NOMO-1 treated with DMSO at 0.1 percent for 48 hours (cell line): Measurements from ENCODE around the gene SPATA32.
A peak's percentile ranks its signal among the peaks of the same experiment; 100 is the strongest.

Experiments used
- DNase-seq: peaks from one replicate; lab custom pipeline; 2025; ENCODE audit not compliant: unreplicated experiment; lab: John Stamatoyannopoulos, UW

The SPATA32 gene

DNA sequence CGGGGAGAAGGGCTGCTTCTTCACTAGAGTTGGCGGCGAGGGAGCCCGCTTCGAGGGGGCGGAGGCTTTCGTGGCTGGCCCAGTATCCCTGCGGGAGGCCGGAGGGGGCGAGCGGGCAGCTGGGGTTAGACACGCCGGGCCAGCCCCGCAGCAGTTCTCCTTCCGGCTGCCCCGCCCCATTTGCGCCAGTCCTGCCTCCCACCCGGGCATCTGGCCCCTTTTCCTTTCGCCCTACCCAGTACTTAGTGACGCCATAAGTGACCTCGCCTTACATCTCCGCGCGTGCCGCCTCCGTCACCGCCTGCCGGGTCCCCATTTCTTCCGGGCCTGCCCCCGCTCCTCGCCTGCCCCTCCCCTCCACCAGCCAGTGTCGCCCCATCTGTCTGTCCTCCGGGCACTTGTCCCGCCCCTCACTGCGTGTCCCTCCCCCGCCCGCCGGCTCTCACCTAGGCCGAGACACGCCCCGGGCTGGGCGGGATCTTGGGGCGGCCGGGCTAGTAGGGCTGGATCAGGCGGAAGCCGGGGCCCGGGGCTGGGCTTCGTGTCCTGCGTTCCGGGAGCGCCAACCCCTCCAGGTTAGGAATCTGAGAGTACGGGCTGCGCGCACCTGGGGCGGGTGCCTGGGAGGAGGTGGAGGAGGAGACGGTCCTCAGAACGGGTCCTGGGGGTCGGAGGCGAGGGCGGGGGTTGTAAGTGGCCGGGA lies 14.3 kb downstream of the SPATA32 start:
- peak; percentile 98 for DNase-seq

DNA sequence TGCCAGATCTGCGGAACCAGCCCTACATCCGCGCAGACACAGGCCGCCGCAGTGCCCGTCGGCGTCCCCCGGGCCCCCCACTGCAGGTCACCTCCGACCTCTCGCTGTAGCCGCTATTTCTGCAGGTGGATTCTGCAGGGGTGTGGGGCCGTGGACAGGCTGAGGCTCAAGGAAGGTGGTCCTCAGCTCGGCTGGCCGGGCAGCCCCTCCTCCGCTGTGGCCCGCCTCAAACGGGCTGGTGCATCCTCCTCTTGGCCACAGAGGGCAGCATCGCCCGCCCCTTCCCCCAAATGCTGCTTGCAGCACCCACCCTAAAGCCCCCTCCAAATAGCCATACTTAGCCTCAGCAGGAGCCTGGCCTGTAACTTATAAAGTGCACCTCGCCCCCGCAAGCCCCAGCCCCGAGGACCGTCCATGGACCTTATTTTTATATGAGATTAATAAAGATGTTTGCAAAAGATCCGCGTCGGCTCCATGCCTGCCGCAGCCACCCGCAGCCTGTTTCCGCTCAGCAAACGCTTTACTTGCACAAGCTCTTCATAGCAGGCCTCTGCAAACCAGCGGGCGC lies 14.9 kb downstream of the SPATA32 start:
- no peak for DNase-seq

GRCh38 chr17:45246338-45246737 lies 15.6 kb downstream of the SPATA32 start:
- DNase-seq, result no peak

GRCh38 chr17:45244725-45245656 lies 16.9 kb downstream of the SPATA32 start:
- DNase-seq, result no peak

GRCh38 chr17:45243750-45244149 lies 18.1 kb downstream of the SPATA32 start:
- DNase-seq, result no peak

DNA sequence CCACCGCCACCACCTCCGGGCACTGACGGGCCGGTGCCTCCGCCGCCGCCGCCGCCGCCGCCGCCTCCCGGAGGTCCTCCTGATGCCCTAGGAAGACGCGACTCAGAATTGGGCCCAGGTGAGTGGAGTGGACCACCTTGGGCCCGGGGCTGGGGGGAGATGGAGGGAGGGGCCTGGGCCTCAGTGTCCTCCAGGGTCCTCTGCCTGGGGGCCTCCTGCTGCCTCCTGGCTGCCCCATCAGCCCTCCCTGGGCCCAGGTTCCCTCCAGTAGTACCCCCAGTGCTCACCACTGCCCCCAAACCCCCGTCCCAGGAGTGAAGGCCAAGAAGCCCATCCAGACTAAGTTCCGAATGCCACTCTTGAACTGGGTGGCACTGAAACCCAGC lies 19.9 kb downstream of the SPATA32 start:
- DNase-seq, result no peak

DNA sequence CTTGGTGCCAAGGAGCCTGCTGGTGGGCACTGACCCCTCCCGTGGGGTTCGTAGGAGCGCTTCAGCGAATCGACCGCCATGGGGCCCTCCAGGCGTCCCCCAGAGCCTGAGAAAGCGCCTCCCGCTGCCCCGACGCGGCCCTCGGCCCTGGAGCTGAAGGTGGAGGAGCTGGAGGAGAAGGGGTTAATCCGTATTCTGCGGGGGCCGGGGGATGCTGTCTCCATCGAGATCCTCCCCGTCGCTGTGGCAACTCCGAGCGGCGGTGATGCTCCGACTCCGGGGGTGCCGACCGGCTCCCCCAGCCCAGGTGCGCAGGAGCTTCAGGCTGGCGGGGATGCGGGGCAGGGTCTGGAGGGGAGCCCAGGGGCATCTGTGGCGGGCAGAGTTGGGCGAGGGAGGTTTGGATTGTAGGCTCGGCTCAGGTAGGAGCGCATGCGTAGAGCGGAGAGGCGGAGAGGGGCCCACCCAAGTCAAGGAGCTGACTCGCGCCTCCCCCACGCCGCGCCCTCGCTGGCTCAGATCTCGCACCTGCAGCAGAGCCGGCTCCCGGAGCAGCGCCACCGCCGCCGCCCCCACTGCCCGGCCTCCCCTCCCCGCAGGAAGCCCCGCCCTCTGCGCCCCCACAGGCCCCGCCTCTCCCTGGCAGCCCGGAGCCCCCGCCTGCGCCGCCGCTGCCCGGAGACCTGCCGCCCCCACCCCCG lies 20.4 kb downstream of the SPATA32 start:
- DNase-seq, result no peak

- DNase-seq, result no peak
These were observed 21.0 kb downstream of the SPATA32 start for GRCh38 chr17:45240905-45241327.

GRCh38 chr17:45238155-45238774 lies 23.6 kb downstream of the SPATA32 start:
- DNase-seq, result no peak

- no peak for DNase-seq
These were observed 24.2 kb downstream of the SPATA32 start for GRCh38 chr17:45237686-45238085.

GRCh38 chr17:45236282-45236606 lies 25.6 kb downstream of the SPATA32 start:
- DNase-seq, result no peak

- peak; percentile 61 for DNase-seq
These were observed 26.2 kb downstream of the SPATA32 start for GRCh38 chr17:45235416-45236281.

- DNase-seq, result peak; percentile 28
These were observed 27.1 kb downstream of the SPATA32 start for GRCh38 chr17:45234641-45235415.

DNA sequence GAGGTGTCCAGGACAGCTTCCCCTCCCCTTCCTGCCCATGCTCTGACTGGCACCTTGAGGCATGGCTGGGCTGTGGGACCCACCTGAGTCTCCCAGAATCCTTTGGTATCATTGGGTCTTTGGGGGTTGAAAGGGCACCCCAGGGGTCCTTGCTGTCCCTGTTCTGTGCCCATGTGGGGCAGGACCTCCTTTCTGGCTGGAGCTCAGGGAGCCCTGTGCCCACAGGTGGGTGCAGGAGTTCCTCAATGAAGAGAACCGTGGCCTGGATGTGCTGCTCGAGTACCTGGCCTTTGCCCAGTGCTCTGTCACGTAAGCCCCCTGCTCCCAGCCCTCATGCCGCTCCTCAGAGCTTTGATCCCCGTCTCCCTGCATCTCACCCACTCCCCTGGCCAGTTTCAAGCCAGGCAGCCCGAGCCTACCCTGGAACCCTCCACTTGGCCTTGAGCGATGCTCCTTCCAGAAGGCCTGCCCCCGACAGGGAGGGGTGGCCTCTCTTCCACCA lies 28.4 kb downstream of the SPATA32 start:
- DNase-seq, result no peak

DNA sequence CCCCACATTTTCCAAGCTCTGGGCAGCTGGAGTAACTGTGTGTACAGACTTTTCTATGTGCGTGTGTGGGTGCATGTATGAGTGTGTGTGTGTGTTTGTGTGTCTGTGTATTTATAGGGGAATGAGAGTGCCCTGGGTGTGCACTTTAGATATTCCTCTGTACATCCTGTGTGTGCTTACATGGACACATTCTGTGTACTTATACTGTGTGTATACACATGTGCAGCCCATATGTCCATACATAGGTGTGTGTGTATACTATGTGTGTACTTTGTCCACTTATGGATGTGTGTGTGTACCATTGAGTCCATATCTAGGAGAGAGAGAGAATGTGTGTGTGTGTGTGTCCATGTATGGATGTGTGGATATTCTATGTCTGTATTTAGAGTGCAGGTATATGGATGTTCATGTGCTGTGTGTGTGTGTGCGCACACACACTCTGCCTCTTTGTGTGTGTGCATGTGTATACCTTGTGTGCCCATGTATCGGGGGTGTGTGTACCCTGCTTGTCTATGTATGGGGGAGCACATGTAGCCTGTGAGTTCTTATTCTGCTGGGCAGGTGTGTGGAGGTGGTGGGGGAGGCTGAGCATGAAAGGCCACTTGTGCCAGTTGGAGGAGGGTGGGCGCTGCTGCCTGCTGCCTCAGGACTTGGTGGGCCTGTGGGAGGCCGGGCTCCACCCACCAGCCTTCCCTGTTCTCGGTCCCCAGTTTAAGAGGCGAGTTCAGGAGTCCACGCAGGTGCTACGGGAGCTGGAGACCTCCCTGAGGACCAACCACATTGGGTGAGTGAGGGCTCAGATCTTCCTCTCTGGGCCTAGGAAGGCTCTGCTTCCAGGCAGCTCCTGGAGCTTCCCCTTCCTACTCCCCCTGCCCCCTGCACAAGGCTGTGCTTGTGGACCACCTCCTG lies 29.1 kb downstream of the SPATA32 start:
- DNase-seq, result no peak

DNA sequence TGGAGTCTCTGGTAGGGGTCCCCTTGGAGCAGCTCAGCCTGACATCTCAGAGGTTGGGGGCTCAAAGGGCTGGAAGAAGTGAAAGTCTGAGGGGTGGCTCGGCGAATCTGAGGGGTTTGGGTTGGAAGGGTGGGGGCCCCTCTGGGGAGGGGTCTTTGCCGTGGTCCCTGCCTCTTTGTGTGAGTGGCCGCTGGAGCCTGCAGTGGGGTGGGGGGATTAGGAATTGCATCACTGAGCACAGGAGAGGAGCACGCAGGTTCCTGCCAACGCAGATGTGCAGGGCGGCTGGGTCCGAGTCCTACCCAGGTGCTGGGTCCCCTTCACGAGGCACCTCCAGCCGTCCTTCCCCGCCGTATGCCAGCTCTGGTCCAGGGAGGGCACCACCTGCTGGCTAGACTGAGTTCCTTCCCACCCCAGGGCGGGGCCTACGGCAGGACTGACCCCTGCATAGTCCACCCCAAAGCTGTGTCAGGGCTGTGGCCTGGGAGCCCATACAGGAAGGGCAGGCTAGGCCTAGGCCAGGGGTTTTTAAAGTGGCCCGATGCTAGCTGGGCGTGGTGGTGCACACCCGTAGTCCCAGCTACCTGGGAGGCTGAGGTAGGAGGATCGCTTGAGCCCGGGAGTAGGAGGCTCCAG lies 30.3 kb downstream of the SPATA32 start:
- peak; percentile 25 for DNase-seq

DNA sequence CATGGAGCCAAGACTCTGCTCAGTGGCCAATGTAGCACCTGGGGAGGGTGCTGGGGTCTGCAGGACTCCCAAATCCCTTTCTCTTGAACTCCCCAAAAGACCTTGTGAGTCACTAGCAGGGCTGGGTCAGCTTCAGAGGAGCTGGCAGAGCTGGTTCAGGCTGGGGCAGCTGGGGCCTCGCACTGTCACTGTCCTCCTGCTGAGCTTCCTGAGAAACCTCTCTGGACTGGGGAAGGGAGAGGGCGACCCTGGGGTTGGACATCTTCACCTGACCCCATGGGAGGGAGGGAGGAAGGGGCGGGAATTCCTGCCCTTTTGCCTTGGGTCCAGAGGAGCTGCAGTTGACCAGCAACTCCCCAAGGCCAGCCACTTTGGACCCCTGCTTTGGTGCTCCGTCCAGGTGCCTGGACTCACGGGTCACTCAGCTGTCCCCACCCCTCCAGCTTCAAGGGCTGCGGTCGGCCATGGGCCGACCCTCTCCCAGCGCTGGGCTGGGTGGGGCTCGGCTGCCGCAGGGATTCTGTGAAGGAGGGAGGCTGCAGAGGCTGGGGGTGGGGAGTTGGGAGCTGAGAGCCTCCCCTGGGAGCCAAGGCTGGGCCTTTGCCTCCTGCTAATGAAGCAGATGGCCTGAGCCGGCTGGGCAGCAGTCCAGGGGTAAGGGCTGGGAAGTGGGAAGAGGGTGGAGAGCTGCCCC lies 31.0 kb downstream of the SPATA32 start:
- DNase-seq, result no peak
